ENCODE results near the gene HLF.

- no peak for TF ChIP-seq EP300 (IDR thresholded peaks at IDR 0.05)
- TF ChIP-seq POLR2AphosphoS5 (IDR thresholded peaks at IDR 0.05) = no peak
Measured at GRCh38 chr17:55284944-55285339, 20.2 kb downstream of the HLF start.

All from upper lobe of left lung (tissue), 4 donors.